HL-60 (cell line): ENCODE data around the gene KCNK17.

Experiments used
- DNase-seq, 2 experiments: peaks; one replicate each; pipeline ENCODE4 v3.0.0-alpha.2; 2010 to 2020; ENCODE audit warnings: low read depth in 1 of 2, low spot score in 1 of 2
- H3K27ac ChIP-seq: fragments of 250-450 bp; sonication (Bioruptor Pico); replicated peaks from 2 replicates; pipeline ENCODE4 v1.5.1; 2020; ENCODE audit warnings: mild to moderate bottlenecking, moderate library complexity
- H3K27me3 ChIP-seq: fragments of 250-450 bp; sonication (Bioruptor Pico); 2 replicates; pipeline ENCODE4 v1.5.1; 2021; ENCODE audit warnings: mild to moderate bottlenecking, moderate library complexity; ENCODE audit not compliant: insufficient read depth, poor library complexity, severe bottlenecking
- H3K4me3 ChIP-seq: replicated peaks from 2 replicates; pipeline ENCODE4 v1.5.1; 2011; ENCODE audit warnings: mild to moderate bottlenecking, control low read depth, low read length; ENCODE audit not compliant: insufficient read depth
- CTCF ChIP-seq: IDR thresholded peaks from one replicate; pipeline ENCODE4 v1.5.1; 2011; ENCODE audit warnings: low read length, control low read depth, inconsistent platforms; ENCODE audit not compliant: insufficient read depth
- GABPA ChIP-seq: IDR thresholded peaks from 2 replicates; pipeline ENCODE4 v1.6.1; 2012; ENCODE audit warnings: low read depth
- POLR2AphosphoS5 ChIP-seq: IDR thresholded peaks from 2 replicates; pipeline ENCODE4 v1.6.1; 2012; ENCODE audit warnings: low read depth
- REST ChIP-seq: IDR thresholded peaks from 2 replicates; pipeline ENCODE4 v1.6.1; 2012; ENCODE audit warnings: low read depth; ENCODE audit not compliant: insufficient replicate concordance
- SPI1 ChIP-seq: IDR thresholded peaks from 2 replicates; pipeline ENCODE4 v1.6.1; 2012; ENCODE audit warnings: low read depth, mild to moderate bottlenecking, borderline replicate concordance

Gene KCNK17

GRCh38 chr6:39342692-39343395, 28.6 kb upstream of the KCNK17 start:
- peak in 1 of 2 experiments; percentile 24 for DNase-seq
- H3K27ac ChIP-seq = no peak overlapping the region
- H3K27me3 ChIP-seq = no peaks in the 10 kb centered on the region
- no peak for TF ChIP-seq CTCF
- TF ChIP-seq SPI1 = no peak
- no peak for TF ChIP-seq POLR2AphosphoS5
- TF ChIP-seq GABPA = no peak
- no peak for TF ChIP-seq REST
- no peak overlapping the region for H3K4me3 ChIP-seq

- no peak for TF ChIP-seq SPI1
- TF ChIP-seq POLR2AphosphoS5 = no peak
- no peak for TF ChIP-seq REST
- TF ChIP-seq CTCF = no peak
- TF ChIP-seq GABPA = no peak
- DNase-seq = no peak
- H3K4me3 ChIP-seq = no peak overlapping the region
- H3K27ac ChIP-seq = no peak overlapping the region
- no peaks in the 10 kb centered on the region for H3K27me3 ChIP-seq
Measured at GRCh38 chr6:39341937-39342336, 27.7 kb upstream of the KCNK17 start.

GRCh38 chr6:39341352-39341751, 27.1 kb upstream of the KCNK17 start:
- no peak for DNase-seq

More at GRCh38 chr6:39341352-39341751, 27.1 kb upstream of the KCNK17 start:
- no peak overlapping the region for H3K4me3 ChIP-seq
- TF ChIP-seq GABPA (no peak), REST (no peak), SPI1 (no peak), CTCF (no peak), POLR2AphosphoS5 (no peak)
- no peak overlapping the region for H3K27ac ChIP-seq
- no peaks in the 10 kb centered on the region for H3K27me3 ChIP-seq
